PFSK-1 (cell line): Measurements from ENCODE around the gene MSANTD7.

Experiments
- FOXP2 ChIP-seq: optimal IDR thresholded peaks from 2 replicates; pipeline ENCODE3; 2011; ENCODE audit warnings: borderline replicate concordance, control low read depth, inconsistent platforms; ENCODE audit not compliant: insufficient read depth; ENCODE audit errors: extremely low read length, extremely low read depth
- POLR2AphosphoS5 ChIP-seq: IDR thresholded peaks from 2 replicates; pipeline ENCODE4 v1.6.1; 2012; ENCODE audit warnings: low read depth, mild to moderate bottlenecking, control low read depth, low read length, moderate library complexity
- SIN3A ChIP-seq: IDR thresholded peaks from 2 replicates; pipeline ENCODE4 v1.6.1; 2012; ENCODE audit warnings: mild to moderate bottlenecking, low read length, moderate library complexity, borderline replicate concordance; ENCODE audit not compliant: insufficient read depth
- TAF1 ChIP-seq: IDR thresholded peaks from 2 replicates; pipeline ENCODE4 v1.6.1; 2012; ENCODE audit warnings: low read length, control low read depth, borderline replicate concordance; ENCODE audit not compliant: insufficient read depth
- TF ChIP-seq, protein P1 (sequence below), 2 experiments: IDR thresholded peaks; 2 replicates each; pipeline versions ENCODE4 v1.6.1 to v1.8.0; 2011 to 2012; ENCODE audit warnings: low read depth in 2 of 2, low read length in 2 of 2, control low read depth in 1 of 2, inconsistent platforms in 1 of 2, mild to moderate bottlenecking in 1 of 2, moderate library complexity in 1 of 2; ENCODE audit not compliant: insufficient read depth in 1 of 2

DNA sequence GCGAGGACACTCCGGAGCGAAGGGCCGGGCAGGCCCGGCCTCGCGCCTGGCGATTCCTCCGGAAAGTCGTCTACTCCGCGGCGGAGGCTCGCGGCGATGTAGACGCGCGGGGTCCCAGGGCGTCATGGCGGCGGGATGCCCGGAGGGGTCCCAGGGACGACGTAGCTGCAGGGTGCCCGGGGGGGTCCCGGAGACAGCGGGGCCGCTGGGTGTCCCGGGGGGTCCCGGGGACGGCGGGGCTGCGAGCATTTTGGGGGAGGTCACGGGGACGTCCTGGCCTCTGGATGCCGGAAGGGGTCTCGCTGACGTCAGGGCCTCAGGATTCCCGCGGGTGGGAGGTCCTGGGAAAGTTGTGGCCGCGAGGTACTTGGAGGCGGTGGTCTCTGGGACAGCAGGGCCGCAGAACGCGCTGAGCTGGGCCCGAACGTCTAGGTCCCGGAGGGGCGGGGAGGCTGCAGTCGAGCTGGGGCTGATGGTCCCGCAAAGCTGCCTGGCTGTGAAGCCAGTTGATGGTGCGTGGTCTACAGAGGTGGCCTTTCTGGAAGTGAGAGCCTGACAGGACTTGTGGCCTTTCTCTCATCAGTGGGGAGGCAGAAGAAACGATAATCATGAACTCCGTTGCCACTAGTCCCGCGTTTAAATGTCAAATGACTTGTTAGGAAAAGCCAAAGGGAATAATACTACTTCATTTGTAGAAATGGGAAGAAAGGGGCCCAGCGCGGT, 637 bp downstream of the MSANTD7 start:
- TF ChIP-seq, protein P1, sequence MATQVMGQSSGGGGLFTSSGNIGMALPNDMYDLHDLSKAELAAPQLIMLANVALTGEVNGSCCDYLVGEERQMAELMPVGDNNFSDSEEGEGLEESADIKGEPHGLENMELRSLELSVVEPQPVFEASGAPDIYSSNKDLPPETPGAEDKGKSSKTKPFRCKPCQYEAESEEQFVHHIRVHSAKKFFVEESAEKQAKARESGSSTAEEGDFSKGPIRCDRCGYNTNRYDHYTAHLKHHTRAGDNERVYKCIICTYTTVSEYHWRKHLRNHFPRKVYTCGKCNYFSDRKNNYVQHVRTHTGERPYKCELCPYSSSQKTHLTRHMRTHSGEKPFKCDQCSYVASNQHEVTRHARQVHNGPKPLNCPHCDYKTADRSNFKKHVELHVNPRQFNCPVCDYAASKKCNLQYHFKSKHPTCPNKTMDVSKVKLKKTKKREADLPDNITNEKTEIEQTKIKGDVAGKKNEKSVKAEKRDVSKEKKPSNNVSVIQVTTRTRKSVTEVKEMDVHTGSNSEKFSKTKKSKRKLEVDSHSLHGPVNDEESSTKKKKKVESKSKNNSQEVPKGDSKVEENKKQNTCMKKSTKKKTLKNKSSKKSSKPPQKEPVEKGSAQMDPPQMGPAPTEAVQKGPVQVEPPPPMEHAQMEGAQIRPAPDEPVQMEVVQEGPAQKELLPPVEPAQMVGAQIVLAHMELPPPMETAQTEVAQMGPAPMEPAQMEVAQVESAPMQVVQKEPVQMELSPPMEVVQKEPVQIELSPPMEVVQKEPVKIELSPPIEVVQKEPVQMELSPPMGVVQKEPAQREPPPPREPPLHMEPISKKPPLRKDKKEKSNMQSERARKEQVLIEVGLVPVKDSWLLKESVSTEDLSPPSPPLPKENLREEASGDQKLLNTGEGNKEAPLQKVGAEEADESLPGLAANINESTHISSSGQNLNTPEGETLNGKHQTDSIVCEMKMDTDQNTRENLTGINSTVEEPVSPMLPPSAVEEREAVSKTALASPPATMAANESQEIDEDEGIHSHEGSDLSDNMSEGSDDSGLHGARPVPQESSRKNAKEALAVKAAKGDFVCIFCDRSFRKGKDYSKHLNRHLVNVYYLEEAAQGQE (IDR thresholded peaks at IDR 0.05; ENCODE audit: insufficient read depth in 1 of 2, low read depth in 2 of 2, low read length in 2 of 2): no peak
- TF ChIP-seq TAF1: no peak
- TF ChIP-seq POLR2AphosphoS5: no peak
- TF ChIP-seq FOXP2: no peak
- no peak for TF ChIP-seq SIN3A
